NCI-H526 (cell line): ENCODE measurements around the gene NKD1.

Source experiments
- DNase-seq, 2 experiments: peaks; one replicate each; lab custom pipeline; 2025; lab: John Stamatoyannopoulos, UW

Gene NKD1

DNA sequence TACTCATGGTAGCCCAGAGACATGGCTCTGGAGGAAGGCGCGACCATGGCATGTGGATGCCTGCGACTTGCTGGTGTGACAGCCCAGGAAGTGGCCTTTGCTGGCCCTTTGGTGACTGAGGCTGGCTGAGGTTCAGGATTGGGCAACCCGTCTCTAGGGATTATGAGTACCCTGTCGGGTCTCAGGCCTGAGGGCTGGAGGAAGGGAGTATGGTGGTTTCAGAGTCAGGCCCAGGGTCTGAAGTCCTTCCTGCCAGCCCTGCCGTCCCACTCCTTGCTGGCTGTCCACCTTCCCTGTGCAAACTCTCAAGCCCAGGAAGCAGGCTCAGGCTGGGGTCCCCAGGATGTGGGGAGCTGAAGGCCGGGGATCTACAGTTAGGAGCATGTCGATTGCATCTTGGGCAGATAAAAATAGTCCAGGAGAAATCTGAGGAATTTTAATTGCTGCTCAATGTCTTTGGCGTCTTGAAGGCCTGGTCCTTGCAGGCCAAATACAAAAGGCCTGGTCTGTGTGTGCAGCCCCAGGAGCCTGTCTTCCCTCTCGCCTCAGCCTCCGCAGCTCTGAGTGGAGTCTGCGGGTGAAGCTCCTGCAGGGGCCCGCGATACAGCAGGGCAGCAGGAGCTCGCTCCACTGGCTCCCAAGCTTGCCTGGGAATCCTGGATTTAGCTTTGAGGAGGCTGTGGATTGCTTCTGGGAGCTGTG is 52.5 kb downstream of the NKD1 start:
- DNase-seq = no peak

DNA sequence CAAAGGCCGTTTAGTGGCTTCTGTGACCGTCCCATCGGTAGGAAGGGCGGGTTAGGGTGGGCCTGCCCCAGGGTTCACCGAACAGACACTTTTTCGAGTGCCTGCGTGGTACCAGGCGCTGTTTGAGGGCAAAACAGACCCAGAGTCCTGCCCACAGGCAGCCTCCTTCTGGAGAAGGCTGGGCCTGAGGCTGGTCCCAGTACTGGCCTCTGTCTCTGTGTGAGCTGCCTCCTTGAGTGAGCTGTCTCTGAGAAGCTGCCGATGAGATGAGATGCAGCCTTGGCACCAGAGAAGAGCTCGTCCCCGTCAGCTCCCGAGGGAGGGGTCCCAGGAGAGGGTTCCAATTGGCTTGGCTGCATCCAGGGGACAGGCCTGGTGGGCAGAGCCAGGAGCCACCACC is 53.1 kb downstream of the NKD1 start:
- no peak for DNase-seq

DNA sequence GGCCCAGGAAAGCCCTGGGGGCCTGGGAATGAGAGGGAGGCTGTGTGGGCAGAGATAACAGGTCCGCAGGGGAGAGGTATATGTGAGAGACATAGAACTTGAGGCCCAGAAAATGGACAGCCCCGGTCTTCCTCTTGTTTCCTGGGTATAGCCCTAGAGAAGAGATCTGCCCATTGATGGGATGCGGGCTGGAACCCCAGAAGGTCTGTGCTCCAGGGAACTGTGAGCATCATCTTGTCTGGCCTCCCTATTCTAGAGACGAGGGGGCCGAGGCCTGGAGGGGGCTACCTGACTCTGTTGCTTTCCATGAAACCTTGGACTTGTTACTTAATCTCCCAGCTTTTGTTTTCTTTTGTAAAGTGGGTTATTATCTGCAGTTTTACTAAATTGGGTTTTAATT is 53.9 kb downstream of the NKD1 start:
- no peak for DNase-seq

DNA sequence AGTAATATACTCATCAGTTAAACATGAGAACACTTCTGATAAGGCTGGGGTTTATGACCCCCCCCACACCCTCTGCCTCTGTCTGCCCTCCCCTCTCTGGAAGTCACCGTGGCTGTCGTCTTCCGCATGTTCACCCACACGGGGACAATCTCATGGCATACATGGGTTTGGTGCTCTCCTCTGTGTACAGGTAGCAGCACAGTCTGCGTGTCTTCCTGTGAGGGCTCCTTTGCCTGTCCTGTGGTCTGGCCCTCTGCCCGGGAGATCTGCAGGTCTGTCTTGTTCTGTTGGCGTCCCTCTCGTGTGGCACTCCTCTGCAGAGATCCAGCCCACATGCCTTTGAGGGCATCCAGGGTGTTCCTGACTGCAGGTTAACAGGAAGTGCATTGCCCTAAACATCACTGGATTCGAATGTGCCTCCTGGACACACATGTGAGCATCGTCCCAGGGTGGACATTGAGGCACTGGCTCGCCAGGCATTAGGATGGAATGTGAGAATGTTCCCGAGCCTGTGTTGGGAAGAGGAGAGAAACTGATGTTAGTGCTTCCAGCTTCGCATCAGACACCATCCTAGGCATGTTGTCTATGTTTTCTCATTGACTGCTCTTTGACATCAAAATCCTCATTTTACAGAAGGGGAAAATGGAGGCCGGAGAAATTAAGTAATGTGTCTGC is 54.5 kb downstream of the NKD1 start:
- DNase-seq = no peak

DNA sequence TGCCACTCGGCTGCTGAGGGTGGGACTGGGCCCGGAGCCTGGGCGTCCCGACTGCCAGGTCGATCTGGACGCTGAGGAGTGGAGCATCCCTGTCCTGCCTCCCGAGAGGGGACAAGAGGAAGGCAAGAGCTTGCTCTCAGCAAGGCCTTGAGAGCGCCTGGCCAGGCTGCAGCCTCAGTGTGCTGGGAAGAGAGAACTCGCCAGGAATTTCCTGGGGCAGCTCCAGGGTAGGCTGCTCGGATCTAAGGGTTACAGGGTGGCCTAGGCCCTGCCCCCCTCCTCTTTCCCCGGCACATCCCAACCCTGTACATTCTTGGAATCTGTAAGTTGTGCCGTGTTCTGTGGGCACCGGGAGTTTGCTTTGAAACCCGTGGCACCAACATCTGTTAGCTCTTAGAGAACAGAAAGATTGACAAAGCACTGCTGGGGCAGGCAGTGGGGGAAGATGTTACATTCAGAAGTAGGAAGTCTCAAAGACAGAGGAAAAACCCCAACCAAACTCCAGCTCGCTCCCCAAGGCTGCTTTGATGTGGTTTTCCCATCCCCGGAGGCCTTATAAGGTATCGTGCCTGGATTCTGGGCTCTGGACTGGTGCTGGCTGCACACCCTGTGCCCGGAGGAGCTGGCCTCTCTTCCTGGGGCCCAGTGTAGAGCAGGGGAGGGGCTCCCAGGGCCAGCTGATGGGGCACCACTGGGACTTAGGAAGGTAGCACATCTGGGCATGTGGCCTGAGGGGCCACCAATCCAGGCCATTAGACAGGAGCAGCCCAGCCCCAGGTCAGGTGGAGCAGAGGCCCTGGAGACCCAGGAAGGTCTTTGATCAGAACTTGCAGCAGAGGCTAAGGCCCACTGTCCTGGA is 55.2 kb downstream of the NKD1 start:
- DNase-seq = no peak

DNA sequence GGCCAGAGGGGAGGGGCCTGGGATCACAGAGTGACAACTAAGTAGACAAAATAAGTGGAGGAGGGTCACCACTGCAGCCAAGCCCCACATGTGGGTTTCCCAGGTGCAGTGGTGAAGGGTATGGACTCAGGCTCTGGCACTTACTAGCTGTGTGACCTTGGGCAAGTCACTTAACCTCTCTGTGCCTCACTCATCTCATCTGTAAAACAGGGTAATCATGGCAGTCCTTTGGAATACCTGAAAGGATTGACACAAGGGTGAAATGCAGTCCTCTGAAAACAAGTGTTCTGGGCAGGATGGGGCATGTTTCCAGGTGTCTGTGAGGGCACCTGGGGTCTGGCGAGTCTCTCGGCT is 55.8 kb downstream of the NKD1 start:
- DNase-seq = no peak

DNA sequence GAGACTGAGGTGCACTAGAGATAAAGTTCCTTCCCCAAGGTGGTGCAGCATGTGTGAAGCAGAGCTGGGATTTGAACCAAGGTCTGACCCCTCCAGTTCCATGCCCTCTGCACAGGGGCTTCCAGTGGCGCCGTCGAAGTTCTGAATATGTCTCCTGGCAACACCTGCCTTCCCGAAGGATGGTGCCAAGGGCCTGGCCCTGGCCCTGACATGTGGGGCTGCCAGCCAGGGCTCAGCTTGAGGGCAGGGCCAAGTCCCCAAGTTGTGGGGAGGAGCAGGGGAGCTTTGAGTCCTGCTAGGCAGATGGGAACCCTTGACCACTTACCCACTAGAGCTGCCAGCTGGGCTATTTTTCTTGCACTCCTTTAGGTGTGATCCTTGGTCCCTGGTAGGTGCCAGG is 56.4 kb downstream of the NKD1 start:
- DNase-seq = no peak

DNA sequence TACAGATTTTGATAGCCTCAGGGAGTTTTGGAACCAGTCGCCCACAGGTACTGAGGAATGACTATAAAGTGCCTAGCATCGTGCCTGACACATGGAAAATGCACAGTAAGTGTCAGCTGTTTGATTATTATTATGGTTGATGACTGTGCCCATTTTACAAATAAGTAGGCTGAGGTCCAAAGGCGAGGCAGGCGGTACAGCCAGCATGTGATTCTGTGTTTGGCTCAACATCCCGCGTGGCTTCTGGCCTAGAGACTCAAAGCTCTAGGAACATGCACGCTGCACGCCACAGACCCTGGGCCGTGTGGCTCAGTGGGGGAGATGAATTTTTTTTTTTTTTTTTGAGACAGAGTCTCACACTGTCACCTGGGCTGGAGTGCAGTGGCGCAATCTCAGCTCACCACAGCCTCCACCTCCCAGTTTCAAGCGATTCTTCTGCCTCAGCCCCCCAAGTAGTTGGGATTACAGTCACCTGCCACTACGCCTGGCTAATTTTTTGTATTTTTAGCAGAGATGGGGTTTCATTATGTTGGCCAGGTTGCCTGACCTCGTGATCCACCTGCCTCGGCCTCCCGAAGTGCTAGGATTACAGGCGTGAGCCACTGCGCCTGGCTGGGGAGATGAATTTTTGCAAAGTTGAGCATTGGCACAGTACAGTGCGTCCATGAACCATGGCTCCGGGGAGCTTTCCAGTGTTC is 57.7 kb downstream of the NKD1 start:
- no peak for DNase-seq

DNA sequence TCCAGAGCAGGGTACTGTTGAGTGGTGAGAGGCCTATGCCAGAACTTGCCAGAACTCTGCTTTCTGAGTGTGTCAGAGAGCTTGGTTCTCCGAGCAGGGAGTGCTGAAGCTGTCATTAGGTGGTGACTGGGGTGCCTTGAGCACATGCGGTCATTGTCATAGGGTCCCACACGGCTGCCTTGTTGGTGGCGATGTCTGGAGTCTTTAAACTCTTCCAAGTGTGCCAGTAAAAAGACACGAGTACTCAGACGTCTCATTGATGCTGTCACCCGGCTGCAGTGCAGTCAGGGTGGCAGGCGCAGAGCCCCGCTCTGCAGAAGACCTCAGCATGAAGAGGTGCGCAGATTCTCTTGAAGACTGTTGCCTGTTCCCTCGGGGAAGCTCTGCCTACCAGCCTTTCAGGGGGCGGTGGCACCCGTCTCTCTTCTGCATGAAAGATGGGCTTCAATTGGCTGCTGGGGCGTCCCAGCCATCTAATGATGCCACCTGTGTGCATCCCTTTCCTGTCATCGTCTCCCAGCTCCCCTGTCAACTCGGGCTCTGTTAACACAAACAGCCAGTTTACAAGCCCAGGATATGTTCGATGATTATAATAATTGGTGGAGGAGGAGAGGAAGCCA is 58.3 kb downstream of the NKD1 start:
- DNase-seq = no peak

DNA sequence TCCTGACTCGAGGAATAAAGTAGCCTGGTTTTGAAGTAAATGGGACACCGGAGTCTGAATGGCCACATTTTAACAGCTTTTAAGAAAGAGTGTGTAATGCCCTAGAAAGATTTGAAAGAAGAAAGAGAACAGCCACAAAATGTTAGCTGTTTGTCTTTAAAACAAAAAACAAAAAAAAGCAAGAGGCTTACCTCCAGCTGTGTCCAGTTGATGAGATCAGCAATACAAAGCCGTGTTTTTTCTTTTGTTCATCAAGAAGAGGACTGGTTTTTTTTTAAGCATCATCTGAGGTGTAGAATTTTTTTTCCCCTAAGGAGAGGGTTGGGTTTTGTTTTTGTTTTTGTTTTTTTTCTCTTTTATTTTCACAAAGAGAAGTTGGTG is 58.8 kb downstream of the NKD1 start:
- no peak for DNase-seq

DNA sequence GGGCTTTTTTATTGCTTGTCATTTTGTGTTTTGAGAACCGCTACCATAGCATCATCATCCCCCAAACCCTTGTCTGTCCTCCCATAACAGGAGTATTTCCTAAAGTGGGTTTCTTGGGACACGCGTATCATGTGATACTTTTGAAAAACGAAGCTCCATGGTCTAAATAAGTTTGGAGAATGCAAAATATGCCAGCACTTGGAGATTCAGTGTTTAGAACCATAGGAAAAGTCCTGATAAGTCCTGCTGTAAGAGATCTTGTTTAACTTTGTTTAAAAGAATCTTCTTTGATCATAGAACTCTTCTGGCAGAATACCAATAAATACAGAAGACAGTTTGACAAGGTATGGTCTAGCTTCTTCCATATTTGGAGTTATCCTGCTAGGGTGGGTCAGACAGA is 59.3 kb downstream of the NKD1 start:
- no peak for DNase-seq

DNA sequence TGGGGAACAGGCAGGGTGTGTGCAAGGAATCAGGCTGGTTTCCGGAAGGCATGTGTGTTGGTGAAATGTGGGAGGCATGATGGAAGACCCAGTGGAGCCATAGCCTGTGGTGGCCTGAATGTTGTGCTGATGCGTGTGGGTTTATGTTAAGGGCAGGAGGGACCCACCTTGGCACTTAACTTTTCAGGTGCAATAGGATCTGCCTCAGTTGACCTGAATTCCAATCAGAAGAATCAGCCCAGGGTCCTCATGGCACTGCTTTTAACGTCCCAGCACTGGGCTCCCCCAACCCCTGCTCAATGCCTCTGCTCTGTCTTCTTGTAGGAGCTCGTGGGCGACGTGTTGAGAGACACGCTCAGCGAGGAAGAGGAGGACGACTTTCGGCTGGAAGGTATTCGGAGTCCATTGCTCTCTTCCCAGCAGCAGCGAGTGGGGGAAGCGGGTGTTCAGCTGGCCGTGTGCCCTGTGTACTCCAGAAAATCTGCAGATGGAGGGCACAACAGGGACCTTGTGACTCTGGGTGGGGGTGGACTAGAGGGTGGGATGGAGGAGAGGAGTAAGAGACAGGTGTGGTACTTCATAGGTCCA is 59.9 kb downstream of the NKD1 start:
- no peak for DNase-seq

DNA sequence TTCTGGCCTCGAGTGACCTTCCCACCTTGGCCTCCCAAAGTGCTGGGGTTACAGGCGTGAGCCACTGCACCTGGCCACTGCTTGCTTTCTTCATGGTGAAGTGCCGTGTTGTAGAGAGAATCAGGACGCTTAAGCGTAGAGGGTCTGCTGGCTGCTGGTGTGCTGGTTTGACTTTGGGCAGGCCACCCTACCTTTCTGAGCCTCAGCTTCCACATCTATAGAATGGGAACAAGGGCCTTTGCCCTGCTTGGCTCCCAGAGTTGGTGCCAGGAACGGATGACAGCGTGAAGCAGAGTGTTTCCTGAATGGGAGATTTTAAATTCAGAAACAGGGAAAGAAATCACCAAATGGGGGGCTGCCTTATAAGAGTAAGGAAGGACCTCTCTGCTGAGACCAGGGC is 60.9 kb downstream of the NKD1 start:
- no peak for DNase-seq

DNA sequence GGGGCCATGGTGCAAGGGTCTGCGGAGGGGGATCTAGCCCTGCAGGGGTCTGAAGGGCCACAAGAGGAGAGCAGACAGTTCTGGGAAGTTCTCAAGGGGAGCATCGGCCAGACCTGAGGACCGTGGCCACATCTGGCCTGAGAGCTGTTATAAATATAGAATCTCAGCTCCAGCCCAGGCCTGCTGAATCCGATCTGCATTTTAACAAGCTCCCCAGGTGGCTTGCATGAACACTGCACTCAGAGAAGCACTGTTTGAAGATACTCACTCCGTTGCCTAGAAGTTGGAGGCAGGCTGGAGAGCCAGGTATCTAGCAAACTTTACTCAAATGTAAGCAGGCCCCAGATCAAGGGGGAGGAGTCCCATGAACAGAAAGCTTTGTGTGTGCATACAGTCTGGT is 61.3 kb downstream of the NKD1 start:
- no peak for DNase-seq

DNA sequence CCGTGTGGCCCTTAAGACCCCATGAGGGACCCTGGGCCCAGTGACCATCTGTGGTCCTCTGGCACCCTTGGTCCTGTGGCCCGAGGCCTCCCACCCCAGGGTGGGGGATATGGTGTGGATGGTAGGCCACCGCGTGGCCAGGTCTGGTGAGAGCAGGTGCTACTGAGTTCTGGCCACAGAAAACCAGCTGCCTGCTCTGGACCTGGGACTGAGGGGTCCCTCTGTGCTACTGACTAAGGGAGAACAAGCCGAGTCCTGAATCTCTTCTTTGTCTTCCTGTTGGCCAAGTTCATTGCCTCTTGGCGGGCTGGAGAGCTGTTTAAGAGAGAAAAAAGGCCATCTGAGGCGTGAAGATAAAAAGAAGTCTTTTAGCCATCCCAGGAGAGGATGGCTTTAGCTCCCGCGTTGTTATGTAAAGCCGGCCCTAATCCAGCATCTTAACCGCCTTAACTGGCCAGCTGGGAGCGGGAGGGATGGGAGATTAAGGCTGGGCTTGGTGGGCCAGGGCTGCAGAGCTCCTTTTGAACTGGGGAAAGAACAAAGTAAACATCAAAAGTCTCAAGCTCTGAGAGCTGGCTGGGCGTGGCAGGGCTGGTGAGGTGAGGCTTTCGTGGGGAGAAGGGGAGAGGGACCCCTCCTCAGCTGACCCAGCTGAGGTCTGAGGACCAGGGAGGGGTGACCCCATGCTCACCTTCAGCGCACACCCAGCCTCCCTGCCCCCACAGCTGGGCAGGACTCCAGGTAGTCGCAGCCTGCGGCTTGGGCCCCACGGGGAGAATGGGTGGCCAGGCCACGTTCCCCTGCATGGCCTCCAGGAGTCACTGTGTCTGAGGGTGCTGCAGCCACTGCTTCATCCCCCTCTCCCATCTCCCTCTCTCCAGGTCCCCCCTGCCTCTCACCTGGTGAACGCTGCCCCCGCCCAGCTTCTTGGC is 62.4 kb downstream of the NKD1 start:
- no peak for DNase-seq

DNA sequence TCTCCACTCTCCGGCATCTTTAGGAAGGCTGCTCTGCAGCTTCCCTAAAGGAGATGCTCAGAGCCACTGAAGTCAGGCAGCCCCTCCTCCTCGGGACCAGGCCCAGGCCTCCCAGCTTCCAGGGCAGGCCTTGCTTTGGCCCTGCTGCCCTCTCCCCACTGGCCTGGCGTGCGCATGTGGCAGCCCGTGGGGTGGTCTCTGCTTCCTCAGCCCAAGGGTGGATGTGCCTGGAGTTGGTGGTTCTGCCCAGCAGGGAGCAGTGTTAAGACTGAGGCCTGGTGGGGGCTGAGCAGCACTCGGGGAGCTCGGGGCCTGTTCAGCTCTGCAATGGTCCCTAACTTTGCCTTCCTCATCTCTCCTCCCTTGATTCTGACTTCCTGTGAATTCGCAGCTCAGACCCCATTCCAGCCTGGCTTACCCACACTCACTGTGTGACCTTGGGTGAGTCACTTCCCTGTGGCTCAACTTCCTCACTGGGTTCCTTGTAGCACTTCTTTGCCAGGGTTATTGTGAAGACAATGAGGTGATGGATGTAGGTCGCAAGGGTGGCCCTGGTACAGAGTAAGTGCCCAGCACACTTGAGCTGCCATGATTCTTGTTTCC is 63.2 kb downstream of the NKD1 start:
- no peak for DNase-seq

DNA sequence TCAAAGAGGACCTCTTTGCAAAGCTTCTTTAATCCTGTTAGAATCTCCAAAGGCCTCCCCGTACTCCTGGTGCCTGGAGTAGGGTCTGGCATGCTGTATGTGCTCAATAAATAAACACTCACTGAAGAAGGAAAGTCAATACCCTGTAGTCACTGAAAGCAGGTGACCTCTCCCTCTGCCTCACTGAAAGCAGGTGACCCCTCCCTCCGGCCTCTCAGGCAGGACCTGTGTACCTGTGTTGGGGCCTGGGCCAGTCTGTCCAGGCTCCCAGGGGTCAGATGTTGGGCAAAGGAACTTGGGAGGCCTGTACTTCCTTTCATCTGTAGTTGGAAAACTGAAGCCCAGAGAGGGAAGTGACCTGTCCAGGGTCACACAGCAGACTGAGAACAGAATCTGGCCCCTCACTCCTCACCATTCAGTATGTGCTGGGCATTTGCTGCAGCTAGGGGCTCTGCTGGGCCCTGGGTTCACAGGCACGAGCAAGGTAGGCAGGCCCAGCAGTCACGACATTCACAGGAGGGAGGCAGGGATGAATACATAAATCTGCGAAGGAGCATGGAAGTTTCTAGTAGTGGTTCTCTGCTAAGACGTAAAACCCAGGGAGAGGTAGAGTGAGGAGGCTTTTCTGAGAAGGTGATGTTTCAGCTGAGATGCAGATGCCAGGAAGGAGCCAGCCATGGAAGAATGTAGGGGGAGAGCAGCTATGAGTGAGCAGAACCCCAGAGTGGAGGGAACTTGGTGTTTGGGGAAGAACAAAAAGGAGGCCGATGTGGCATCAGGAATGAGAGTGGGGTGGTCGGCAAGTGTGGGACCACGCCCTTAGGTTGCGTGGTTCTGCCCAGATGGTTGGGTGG is 64.0 kb downstream of the NKD1 start:
- DNase-seq = no peak

DNA sequence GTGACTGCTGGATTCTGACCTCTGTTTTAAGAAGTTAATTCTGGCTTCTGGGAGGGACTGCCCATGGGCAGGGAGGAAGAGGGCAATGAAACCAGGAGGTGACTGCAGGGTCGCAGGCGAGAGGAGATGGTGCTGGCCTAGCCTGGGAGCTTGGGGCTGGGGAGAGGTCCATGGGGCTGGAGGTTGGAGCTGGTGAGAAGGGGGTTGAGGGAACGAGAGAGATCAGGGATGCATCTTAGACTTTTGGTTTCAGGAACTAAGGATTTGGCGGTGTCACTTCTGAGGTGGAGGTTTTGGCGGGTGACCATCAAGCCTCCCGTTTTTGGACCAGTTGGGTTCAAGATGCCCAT is 64.6 kb downstream of the NKD1 start:
- no peak for DNase-seq

DNA sequence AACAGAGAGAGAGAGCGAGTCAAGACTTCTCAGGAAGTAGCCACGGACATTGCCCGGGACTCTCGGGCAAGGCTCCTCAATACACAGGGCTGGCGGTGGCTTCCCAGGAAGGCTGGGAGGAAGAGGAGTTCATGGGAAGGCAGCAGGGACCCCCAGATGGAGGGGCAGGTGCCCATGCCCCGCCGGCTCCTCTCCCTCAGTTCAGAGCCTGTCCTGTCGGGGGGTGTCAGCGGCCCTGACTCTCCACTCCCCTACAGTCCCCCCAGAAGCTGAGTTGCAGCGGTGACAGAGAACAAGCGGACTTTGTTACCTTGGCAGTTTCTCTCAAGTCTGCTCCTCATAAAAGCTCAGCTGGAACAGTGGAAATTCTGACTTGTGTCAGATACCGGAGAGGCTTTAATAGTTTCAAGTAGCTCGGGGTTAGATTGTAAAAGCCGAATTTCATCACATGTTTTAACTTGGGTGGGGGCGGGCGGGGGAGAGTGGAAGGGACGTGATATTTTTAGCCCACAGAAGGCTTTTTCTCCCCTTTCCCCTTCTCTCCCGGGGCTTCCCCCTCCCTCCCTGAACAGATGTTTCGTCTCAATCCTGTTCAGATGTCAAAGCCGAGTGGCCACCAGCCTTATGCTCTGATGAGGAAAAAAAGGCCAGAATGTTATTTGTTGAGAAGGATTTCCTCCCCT is 65.2 kb downstream of the NKD1 start:
- no peak for DNase-seq
